HFF-Myc (cell line): ENCODE data around the gene KRT1.
A peak's percentile ranks its signal among the peaks of the same experiment; 100 is the strongest.
"Not testable (repeated sequence)": the region's sequence is repeated elsewhere in the genome, so short reads cannot be mapped to it uniquely, and the experiment has no call there.

Experiments
- DNase-seq: peaks from one replicate; pipeline ENCODE4 v3.0.0-alpha.2; 2011; ENCODE audit warnings: low read depth; ENCODE audit errors: extremely low read depth
- H3K4me3 ChIP-seq: replicated peaks from 2 replicates; pipeline ENCODE4 v1.5.1; 2011; ENCODE audit warnings: low read depth, mild to moderate bottlenecking, control low read depth, low read length
- CTCF ChIP-seq: IDR thresholded peaks from 2 replicates; pipeline ENCODE4 v1.5.1; 2012; ENCODE audit warnings: mild to moderate bottlenecking, low read depth, low read length, control low read depth; ENCODE audit errors: missing control alignments

KRT1 gene

DNA sequence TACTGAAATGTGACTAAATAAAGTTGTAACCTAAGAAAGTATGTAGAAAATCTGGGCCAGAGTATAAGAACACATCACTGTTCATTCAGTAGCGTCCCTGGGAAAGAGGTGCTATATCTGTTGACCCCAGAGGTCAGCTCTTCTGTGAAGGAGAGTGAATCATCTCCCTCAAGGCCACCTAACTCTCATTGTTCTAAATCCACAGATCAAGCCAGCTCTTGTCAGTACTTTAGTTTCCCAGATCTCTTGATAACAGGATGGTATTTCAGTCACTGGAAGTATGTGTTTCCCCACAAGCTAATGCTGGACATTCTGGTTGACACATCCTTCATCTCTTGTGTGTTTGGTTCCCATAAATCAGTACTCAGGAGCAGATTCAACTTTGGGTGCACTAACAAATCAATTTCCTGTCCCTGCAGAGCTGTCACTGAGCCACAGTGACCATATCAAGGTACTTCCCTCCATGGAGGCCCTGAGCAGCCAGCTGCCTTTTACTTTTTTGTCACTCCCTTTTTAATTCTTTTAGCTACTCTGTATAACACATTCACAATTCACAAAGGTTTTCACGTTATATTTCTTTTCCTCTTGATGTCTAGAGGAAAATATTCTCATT is 7.8 kb downstream of the KRT1 start:
- no peak for DNase-seq
- TF ChIP-seq CTCF = no peak
- H3K4me3 ChIP-seq = no peak overlapping the region

- no peak for DNase-seq
- TF ChIP-seq CTCF = no peak
- H3K4me3 ChIP-seq = no peak overlapping the region
Observed at GRCh38 chr12:52670961-52671360, 9.2 kb downstream of the KRT1 start.

- no peak overlapping the region for H3K4me3 ChIP-seq
- DNase-seq = no peak
- TF ChIP-seq CTCF = no peak
Observed at GRCh38 chr12:52670506-52670905, 9.7 kb downstream of the KRT1 start.

GRCh38 chr12:52669941-52670340 is 10.3 kb downstream of the KRT1 start:
- H3K4me3 ChIP-seq, DNase-seq: not testable (repeated sequence)

DNA sequence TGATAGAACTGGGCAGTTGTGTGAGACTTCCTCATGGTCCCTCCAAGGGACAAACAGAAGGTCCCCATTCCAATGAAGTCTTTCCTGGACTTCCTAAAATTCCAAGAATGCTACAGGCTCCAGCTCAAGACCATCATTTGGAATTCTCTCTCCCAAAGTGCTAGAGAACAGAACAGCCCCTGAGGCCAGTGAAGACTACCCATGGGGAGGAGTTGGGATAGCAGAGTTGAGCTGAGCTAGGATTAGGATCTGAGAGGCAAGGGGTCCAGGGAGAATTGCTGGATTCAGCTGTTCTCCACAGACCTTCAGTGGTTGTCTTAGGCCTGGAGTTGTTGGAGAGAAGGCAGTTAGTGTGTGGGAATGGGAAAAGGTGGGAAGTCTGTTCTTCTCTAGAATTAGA is 10.8 kb downstream of the KRT1 start:
- H3K4me3 ChIP-seq = no peak overlapping the region
- no peak for DNase-seq
- TF ChIP-seq CTCF = no peak

- TF ChIP-seq CTCF = no peak
- no peak overlapping the region for H3K4me3 ChIP-seq
- no peak for DNase-seq
Observed at GRCh38 chr12:52667931-52668330, 12.3 kb downstream of the KRT1 start.

- H3K4me3 ChIP-seq = no peak overlapping the region
- DNase-seq = no peak
- peak; percentile 4 for TF ChIP-seq CTCF
Observed at GRCh38 chr12:52667509-52667908, 12.7 kb downstream of the KRT1 start.
